Measurements from ENCODE around the gene ZNF609. TPM values are rescaled to one million over a fixed set of nuclear protein-coding genes. Genes with fewer than 3 reads are reported as not detected.
A peak's percentile ranks its signal among the peaks of the same experiment; 100 is the strongest.

ZNF609 gene
- polyA plus RNA-seq, 3 donors, result 1.3 to 13.2 (median 1.7) TPM

DNA sequence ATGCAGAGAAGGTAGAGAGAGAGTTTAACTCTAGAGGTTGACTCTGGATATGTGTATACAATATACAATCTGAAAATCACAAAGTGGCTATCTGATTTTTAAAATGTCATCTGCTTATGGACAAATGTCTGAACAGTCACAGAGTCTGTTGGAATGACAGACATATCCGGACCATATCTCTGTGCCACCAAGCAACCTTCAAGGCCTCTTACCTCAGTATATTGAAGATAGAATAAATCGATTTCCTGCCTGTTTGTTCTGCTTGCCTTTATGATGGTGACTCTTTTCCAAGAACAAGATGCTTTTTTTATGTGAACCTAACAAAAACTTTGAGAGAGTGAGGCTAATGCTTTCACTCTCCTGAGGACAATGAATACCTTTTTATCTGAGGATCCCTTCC is 163.9 kb downstream of the ZNF609 start:
- Mint-ChIP-seq H3K9me3 (no peaks in the 10 kb centered on the region), H3K36me3 (peaks cover 36 to 41% of the 10 kb centered on the region in 2 donors), H3K4me3 (no peak overlapping the region), H3K27me3 (ENCODE audit: low read depth in 3 of 3) (no peaks in the 10 kb centered on the region), H3K27ac (peak overlapping the region in 1 of 7 donors; percentile 42), H3K4me1 (peaks cover 34% of the 10 kb centered on the region)
- Histone ChIP-seq H3K9ac (ENCODE audit: insufficient read depth, low read length, poor library complexity, severe bottlenecking) (no peak overlapping the region), H3K27ac (ENCODE audit: low read depth in 1 of 2, low read length in 2 of 2) (no peak overlapping the region), H3K79me2 (ENCODE audit: insufficient read depth, low read length) (peaks cover 76% of the 10 kb centered on the region), H3K4me1 (ENCODE audit: control insufficient read depth in 1 of 2, insufficient read depth in 2 of 2, low read length in 2 of 2) (peaks cover 10 to 13% of the 10 kb centered on the region in 2 donors), H3K36me3 (replicated peaks in 1 of 2; ENCODE audit: control insufficient read depth in 1 of 2, insufficient read depth in 2 of 2, low read length in 2 of 2) (peaks cover 20 to 39% of the 10 kb centered on the region in 2 donors), H3K4me2 (replicated peaks; ENCODE audit: extremely low read depth, low read length, poor library complexity, severe bottlenecking) (no peak overlapping the region), H3K9me3 (replicated peaks in 1 of 2; ENCODE audit: control insufficient read depth in 1 of 2, insufficient read depth in 1 of 2, low read length in 2 of 2) (no peaks in the 10 kb centered on the region), H2AFZ (ENCODE audit: insufficient read depth, low read depth, low read length, poor library complexity, severe bottlenecking) (no peak overlapping the region), H3K27me3 (ENCODE audit: control insufficient read depth in 2 of 2, insufficient read depth in 2 of 2, low read length in 2 of 2) (no peaks in the 10 kb centered on the region), H4K20me1 (ENCODE audit: insufficient read depth, low read length) (peaks cover 32% of the 10 kb centered on the region), H3K4me3 (replicated peaks in 1 of 3; ENCODE audit: low read depth in 2 of 3, low read length in 3 of 3) (no peak overlapping the region)
- TF ChIP-seq, protein P1, sequence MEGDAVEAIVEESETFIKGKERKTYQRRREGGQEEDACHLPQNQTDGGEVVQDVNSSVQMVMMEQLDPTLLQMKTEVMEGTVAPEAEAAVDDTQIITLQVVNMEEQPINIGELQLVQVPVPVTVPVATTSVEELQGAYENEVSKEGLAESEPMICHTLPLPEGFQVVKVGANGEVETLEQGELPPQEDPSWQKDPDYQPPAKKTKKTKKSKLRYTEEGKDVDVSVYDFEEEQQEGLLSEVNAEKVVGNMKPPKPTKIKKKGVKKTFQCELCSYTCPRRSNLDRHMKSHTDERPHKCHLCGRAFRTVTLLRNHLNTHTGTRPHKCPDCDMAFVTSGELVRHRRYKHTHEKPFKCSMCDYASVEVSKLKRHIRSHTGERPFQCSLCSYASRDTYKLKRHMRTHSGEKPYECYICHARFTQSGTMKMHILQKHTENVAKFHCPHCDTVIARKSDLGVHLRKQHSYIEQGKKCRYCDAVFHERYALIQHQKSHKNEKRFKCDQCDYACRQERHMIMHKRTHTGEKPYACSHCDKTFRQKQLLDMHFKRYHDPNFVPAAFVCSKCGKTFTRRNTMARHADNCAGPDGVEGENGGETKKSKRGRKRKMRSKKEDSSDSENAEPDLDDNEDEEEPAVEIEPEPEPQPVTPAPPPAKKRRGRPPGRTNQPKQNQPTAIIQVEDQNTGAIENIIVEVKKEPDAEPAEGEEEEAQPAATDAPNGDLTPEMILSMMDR (IDR thresholded peaks at IDR 0.05), result no peak
- no CpG with 5 or more reads among the region's 2 CpGs for WGBS (ENCODE audit: insufficient coverage)
- DNase-seq, result no peak
- intact Hi-C loops (cut with micrococcal nuclease), result no loop called here

DNA sequence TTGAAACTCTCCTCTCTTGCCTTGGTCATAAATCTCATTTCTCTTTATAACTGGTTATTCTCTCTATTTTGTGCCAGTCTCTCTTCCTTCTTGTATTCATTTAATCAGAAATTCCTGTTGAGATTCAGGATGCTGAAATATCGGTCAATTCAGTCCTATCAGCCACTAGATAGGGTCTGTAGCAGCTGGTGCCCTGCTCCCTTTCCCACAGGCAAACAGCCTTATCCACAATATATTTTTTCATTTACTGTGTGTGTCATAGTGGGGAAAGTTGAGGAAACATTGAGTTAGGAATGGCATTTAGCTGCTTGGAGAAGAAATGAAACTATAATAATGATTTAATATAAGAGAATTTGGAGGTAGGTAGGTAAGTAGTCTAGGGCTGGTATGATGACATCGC is 168.7 kb downstream of the ZNF609 start:
- Histone ChIP-seq H3K27me3 (ENCODE audit: control insufficient read depth in 2 of 2, insufficient read depth in 2 of 2, low read length in 2 of 2) (no peaks in the 10 kb centered on the region), H3K36me3 (replicated peaks in 1 of 2; ENCODE audit: control insufficient read depth in 1 of 2, insufficient read depth in 2 of 2, low read length in 2 of 2) (peaks cover 6 to 29% of the 10 kb centered on the region in 2 donors), H3K4me2 (replicated peaks; ENCODE audit: extremely low read depth, low read length, poor library complexity, severe bottlenecking) (no peak overlapping the region), H4K20me1 (ENCODE audit: insufficient read depth, low read length) (no peaks in the 10 kb centered on the region), H3K4me1 (ENCODE audit: control insufficient read depth in 1 of 2, insufficient read depth in 2 of 2, low read length in 2 of 2) (peaks cover 22 to 25% of the 10 kb centered on the region in 2 donors), H3K79me2 (ENCODE audit: insufficient read depth, low read length) (peaks cover 76% of the 10 kb centered on the region), H3K9me3 (replicated peaks in 1 of 2; ENCODE audit: control insufficient read depth in 1 of 2, insufficient read depth in 1 of 2, low read length in 2 of 2) (no peaks in the 10 kb centered on the region), H2AFZ (ENCODE audit: insufficient read depth, low read depth, low read length, poor library complexity, severe bottlenecking) (no peak overlapping the region), H3K9ac (ENCODE audit: insufficient read depth, low read length, poor library complexity, severe bottlenecking) (no peak overlapping the region), H3K4me3 (replicated peaks in 1 of 3; ENCODE audit: low read depth in 2 of 3, low read length in 3 of 3) (no peak overlapping the region), H3K27ac (ENCODE audit: low read depth in 1 of 2, low read length in 2 of 2) (peak overlapping the region in 1 of 2 donors; percentile 40)
- intact Hi-C loops (cut with micrococcal nuclease), result no loop called here
- Mint-ChIP-seq H3K4me3 (no peak overlapping the region), H3K27ac (peak overlapping the region in 3 of 7 donors; percentile 27 to 73 (median 64)), H3K9me3 (peaks cover 0 to 2% (median 0%) of the 10 kb centered on the region in 7 donors), H3K27me3 (ENCODE audit: low read depth in 3 of 3) (peaks cover 0 to 2% (median 0%) of the 10 kb centered on the region in 3 donors), H3K4me1 (peaks cover 38% of the 10 kb centered on the region), H3K36me3 (peaks cover 26 to 31% of the 10 kb centered on the region in 2 donors)
- TF ChIP-seq, protein P1 (IDR thresholded peaks at IDR 0.05), result no peak
- WGBS (ENCODE audit: insufficient coverage), result no CpG with 5 or more reads among the region's 2 CpGs
- DNase-seq, result no peak

Measured in CD14-positive monocyte (primary cell).